Gastrocnemius medialis (tissue), 4 donors: ENCODE results near the gene PI16.

ENCODE experiments used
- CTCF ChIP-seq, 5 experiments: fragments of 450-650 bp in 3 of 5; fragments of 200-600 bp in 2 of 5; sonication (generic) in 2 of 5; IDR thresholded peaks in 4 of 5; conservative IDR thresholded peaks in 1 of 5; 1 replicate in 4 of 5; 2 replicates in 1 of 5; pipeline ENCODE4 v1.5.1; 2016 to 2019; ENCODE audit warnings: antibody characterized with exemption in 5 of 5, mild to moderate bottlenecking in 3 of 5, moderate library complexity in 3 of 5
- POLR2A ChIP-seq, 2 donors: fragments of 450-650 bp; IDR thresholded peaks; one replicate each; pipeline ENCODE4 v1.6.1; 2017; ENCODE audit warnings: antibody characterized with exemption in 2 of 2, mild to moderate bottlenecking in 2 of 2, moderate library complexity in 2 of 2

- no peak for TF ChIP-seq CTCF (IDR thresholded peaks at IDR 0.05 in 4 of 5, conservative IDR thresholded peaks at IDR 0.05 in 1 of 5)
- no peak for TF ChIP-seq POLR2A (IDR thresholded peaks at IDR 0.05)
Observed at GRCh38 chr6:36967757-36968156, 13.2 kb downstream of the PI16 start.
